Measurements from ENCODE around the gene CERK. TPM values are rescaled to one million over a fixed set of nuclear protein-coding genes. Genes with fewer than 3 reads are reported as not detected.

The CERK gene
- total RNA-seq, 1 experiment from 2014 or later = 45.6 TPM

DNA sequence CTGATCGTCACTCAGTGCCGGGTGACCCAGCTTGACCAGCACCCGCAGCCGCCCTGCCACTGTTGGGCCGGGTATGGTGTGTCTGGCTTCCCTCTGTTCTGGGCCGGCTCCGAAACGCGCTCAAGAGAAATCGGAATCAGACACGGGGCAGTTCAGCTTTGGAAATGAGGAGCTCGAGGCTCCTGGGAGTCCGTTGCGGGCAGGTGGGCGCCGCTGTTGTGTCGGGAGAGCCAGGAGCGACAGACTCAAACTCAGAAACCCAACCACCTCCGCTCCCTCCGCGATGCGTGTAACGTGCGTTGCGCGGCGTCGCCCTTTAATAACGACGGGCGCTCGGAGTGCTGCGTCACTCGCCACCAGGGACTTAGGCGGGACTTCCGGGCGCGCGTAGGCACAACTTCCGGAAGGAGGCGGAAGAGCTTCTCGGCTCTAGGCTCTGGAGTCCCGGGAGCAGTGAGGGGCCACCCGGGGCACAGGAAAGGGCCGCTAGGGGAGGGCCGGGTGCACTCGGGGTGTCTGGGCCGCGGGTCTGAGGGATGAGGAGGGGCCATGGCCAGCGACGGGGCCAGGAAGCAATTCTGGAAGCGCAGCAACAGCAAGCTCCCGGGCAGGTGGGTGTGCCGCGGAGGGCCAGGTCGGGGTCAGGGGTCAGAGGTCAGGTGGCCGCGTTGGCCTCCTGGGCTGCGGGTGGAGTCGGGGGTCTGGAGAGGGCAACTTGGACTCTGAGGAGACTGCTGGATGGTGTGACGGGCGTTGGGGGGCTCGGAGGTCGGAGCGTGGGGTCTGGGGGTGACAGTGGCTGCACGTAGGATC, 24.4 kb upstream of the CERK start, which contains the start of gene TBC1D22A (continued):
- TF ChIP-seq ESRRA (CRISPR knock-in tag; IDR thresholded peaks at IDR 0.05; ENCODE audit: borderline replicate concordance) (no peak), SMAD4 (CRISPR knock-in tag; IDR thresholded peaks at IDR 0.05) (no peak), TCF7 (CRISPR knock-in tag; IDR thresholded peaks at IDR 0.05; ENCODE audit: low read depth) (no peak), ZBTB21 (CRISPR knock-in tag; IDR thresholded peaks at IDR 0.05; ENCODE audit: borderline replicate concordance) (peak; percentile 90), CBFB (CRISPR knock-in tag; IDR thresholded peaks at IDR 0.05; ENCODE audit: low read depth) (0 out of 2 replicates have a peak, but pooled peaks have one; percentile 28), CREB1 (CRISPR knock-in tag; IDR thresholded peaks at IDR 0.05) (peak; percentile 60), NFYB (CRISPR knock-in tag; conservative IDR thresholded peaks at IDR 0.05; ENCODE audit: low read depth) (no peak), TEAD4 (CRISPR knock-in tag; IDR thresholded peaks at IDR 0.05) (no peak), RORB (CRISPR knock-in tag; IDR thresholded peaks at IDR 0.05) (no peak), ELF4 (CRISPR knock-in tag; IDR thresholded peaks at IDR 0.05; ENCODE audit: low read depth) (no peak), ZNF671 (CRISPR knock-in tag; IDR thresholded peaks at IDR 0.05) (no peak)
- TF ChIP-seq, protein P1, sequence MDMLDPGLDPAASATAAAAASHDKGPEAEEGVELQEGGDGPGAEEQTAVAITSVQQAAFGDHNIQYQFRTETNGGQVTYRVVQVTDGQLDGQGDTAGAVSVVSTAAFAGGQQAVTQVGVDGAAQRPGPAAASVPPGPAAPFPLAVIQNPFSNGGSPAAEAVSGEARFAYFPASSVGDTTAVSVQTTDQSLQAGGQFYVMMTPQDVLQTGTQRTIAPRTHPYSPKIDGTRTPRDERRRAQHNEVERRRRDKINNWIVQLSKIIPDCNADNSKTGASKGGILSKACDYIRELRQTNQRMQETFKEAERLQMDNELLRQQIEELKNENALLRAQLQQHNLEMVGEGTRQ (CRISPR knock-in tag; IDR thresholded peaks at IDR 0.05) = peak; percentile 55
- TF ChIP-seq, protein P2, sequence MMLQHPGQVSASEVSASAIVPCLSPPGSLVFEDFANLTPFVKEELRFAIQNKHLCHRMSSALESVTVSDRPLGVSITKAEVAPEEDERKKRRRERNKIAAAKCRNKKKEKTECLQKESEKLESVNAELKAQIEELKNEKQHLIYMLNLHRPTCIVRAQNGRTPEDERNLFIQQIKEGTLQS (CRISPR knock-in tag; conservative IDR thresholded peaks at IDR 0.05) = no peak
- TF ChIP-seq, protein P3, sequence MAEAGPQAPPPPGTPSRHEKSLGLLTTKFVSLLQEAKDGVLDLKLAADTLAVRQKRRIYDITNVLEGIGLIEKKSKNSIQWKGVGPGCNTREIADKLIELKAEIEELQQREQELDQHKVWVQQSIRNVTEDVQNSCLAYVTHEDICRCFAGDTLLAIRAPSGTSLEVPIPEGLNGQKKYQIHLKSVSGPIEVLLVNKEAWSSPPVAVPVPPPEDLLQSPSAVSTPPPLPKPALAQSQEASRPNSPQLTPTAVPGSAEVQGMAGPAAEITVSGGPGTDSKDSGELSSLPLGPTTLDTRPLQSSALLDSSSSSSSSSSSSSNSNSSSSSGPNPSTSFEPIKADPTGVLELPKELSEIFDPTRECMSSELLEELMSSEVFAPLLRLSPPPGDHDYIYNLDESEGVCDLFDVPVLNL (CRISPR knock-in tag; IDR thresholded peaks at IDR 0.05; ENCODE audit: borderline replicate concordance, low read depth) = no peak; the same call in 1 of the 2 replicates
- TF ChIP-seq, protein P4, sequence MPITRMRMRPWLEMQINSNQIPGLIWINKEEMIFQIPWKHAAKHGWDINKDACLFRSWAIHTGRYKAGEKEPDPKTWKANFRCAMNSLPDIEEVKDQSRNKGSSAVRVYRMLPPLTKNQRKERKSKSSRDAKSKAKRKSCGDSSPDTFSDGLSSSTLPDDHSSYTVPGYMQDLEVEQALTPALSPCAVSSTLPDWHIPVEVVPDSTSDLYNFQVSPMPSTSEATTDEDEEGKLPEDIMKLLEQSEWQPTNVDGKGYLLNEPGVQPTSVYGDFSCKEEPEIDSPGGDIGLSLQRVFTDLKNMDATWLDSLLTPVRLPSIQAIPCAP (CRISPR knock-in tag; IDR thresholded peaks at IDR 0.05) = no peak
- TF ChIP-seq, protein P5, sequence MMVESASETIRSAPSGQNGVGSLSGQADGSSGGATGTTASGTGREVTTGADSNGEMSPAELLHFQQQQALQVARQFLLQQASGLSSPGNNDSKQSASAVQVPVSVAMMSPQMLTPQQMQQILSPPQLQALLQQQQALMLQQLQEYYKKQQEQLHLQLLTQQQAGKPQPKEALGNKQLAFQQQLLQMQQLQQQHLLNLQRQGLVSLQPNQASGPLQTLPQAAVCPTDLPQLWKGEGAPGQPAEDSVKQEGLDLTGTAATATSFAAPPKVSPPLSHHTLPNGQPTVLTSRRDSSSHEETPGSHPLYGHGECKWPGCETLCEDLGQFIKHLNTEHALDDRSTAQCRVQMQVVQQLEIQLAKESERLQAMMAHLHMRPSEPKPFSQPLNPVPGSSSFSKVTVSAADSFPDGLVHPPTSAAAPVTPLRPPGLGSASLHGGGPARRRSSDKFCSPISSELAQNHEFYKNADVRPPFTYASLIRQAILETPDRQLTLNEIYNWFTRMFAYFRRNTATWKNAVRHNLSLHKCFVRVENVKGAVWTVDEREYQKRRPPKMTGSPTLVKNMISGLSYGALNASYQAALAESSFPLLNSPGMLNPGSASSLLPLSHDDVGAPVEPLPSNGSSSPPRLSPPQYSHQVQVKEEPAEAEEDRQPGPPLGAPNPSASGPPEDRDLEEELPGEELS (CRISPR knock-in tag; IDR thresholded peaks at IDR 0.05) = peak; percentile 27; the same call in 1 of the 2 replicates
- TF ChIP-seq, protein P6, sequence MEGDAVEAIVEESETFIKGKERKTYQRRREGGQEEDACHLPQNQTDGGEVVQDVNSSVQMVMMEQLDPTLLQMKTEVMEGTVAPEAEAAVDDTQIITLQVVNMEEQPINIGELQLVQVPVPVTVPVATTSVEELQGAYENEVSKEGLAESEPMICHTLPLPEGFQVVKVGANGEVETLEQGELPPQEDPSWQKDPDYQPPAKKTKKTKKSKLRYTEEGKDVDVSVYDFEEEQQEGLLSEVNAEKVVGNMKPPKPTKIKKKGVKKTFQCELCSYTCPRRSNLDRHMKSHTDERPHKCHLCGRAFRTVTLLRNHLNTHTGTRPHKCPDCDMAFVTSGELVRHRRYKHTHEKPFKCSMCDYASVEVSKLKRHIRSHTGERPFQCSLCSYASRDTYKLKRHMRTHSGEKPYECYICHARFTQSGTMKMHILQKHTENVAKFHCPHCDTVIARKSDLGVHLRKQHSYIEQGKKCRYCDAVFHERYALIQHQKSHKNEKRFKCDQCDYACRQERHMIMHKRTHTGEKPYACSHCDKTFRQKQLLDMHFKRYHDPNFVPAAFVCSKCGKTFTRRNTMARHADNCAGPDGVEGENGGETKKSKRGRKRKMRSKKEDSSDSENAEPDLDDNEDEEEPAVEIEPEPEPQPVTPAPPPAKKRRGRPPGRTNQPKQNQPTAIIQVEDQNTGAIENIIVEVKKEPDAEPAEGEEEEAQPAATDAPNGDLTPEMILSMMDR (IDR thresholded peaks at IDR 0.05) = no peak
- TF ChIP-seq, protein P7, sequence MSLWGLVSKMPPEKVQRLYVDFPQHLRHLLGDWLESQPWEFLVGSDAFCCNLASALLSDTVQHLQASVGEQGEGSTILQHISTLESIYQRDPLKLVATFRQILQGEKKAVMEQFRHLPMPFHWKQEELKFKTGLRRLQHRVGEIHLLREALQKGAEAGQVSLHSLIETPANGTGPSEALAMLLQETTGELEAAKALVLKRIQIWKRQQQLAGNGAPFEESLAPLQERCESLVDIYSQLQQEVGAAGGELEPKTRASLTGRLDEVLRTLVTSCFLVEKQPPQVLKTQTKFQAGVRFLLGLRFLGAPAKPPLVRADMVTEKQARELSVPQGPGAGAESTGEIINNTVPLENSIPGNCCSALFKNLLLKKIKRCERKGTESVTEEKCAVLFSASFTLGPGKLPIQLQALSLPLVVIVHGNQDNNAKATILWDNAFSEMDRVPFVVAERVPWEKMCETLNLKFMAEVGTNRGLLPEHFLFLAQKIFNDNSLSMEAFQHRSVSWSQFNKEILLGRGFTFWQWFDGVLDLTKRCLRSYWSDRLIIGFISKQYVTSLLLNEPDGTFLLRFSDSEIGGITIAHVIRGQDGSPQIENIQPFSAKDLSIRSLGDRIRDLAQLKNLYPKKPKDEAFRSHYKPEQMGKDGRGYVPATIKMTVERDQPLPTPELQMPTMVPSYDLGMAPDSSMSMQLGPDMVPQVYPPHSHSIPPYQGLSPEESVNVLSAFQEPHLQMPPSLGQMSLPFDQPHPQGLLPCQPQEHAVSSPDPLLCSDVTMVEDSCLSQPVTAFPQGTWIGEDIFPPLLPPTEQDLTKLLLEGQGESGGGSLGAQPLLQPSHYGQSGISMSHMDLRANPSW (CRISPR knock-in tag; conservative IDR thresholded peaks at IDR 0.05; ENCODE audit: low read depth) = 0 out of 2 replicates have a peak, but pooled peaks have one; percentile 55
- TF ChIP-seq, protein P8, sequence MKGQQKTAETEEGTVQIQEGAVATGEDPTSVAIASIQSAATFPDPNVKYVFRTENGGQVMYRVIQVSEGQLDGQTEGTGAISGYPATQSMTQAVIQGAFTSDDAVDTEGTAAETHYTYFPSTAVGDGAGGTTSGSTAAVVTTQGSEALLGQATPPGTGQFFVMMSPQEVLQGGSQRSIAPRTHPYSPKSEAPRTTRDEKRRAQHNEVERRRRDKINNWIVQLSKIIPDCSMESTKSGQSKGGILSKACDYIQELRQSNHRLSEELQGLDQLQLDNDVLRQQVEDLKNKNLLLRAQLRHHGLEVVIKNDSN (CRISPR knock-in tag; IDR thresholded peaks at IDR 0.05) = peak; percentile 66; the same call in 1 of the 2 replicates

Measured in WTC11 (cell line).